Naive thymus-derived CD4-positive, alpha-beta T cell (primary cell): ENCODE measurements around the gene ELAVL1. TPM values are rescaled to one million over a fixed set of nuclear protein-coding genes. Genes with fewer than 3 reads are reported as not detected.
"Not testable (repeated sequence)": the region's sequence is repeated elsewhere in the genome, so short reads cannot be mapped to it uniquely, and the experiment has no call there.

ENCODE experiments used
- ATAC-seq: fragments of 150-1000 bp; cut with Tn5 transposase; 2 replicates; pipeline ENCODE4 v1.10.0; 2021; ENCODE audit warnings: mild to moderate bottlenecking, moderate library complexity
- CTCF ChIA-PET: fragments of 350-600 bp; sonication (Branson Sonifier 250); formaldehyde crosslinking; loops from one replicate; lab custom pipeline; 2021; ENCODE audit warnings: antibody characterized with exemption; lab: Charles Lee
- POLR2A ChIA-PET: fragments of 350-600 bp; sonication (Branson Sonifier 250); formaldehyde crosslinking; loops from one replicate; lab custom pipeline; 2021; ENCODE audit warnings: antibody characterized with exemption, inconsistent platforms; lab: Charles Lee
- DNase-seq, 9 donors: peaks; one replicate each; pipeline versions ENCODE4 v3.0.0 to v3.0.0-alpha.2; 2020 to 2022; ENCODE audit warnings: mixed read lengths in 1 of 9
- H3K27ac ChIP-seq: one replicate; pipeline ENCODE4 v1.7.0; 2013; ENCODE audit warnings: mild to moderate bottlenecking, low read depth, low read length, moderate library complexity
- H3K27me3 ChIP-seq, 2 donors: one replicate each; pipeline ENCODE4 v1.7.0; 2013; ENCODE audit warnings: low read length in 2 of 2, mild to moderate bottlenecking in 2 of 2, moderate library complexity in 2 of 2; ENCODE audit not compliant: control insufficient read depth in 2 of 2, insufficient read depth in 2 of 2
- H3K36me3 ChIP-seq, 3 experiments: 1 replicate in 2 of 3; 2 replicates in 1 of 3; pipeline ENCODE4 v1.7.0; 2013; ENCODE audit warnings: low read length in 3 of 3, mild to moderate bottlenecking in 3 of 3, moderate library complexity in 1 of 3; ENCODE audit not compliant: insufficient read depth in 3 of 3, control insufficient read depth in 2 of 3
- H3K4me1 ChIP-seq, 2 donors: one replicate each; pipeline ENCODE4 v1.7.0; 2013; ENCODE audit warnings: low read length in 2 of 2, mild to moderate bottlenecking in 2 of 2, moderate library complexity in 1 of 2; ENCODE audit not compliant: control insufficient read depth in 2 of 2, insufficient read depth in 2 of 2
- H3K4me3 ChIP-seq: 2 replicates; pipeline ENCODE4 v1.7.0; 2013; ENCODE audit warnings: mild to moderate bottlenecking, low read length
- H3K9me3 ChIP-seq, 3 experiments: 1 replicate in 2 of 3; 2 replicates in 1 of 3; pipeline ENCODE4 v1.7.0; 2013; ENCODE audit warnings: low read length in 3 of 3; ENCODE audit not compliant: control insufficient read depth in 2 of 3
- H3K27ac Mint-ChIP-seq, 9 donors: one replicate each; pipeline ENCODE4 v1.8.0; 2020 to 2022; ENCODE audit warnings: mixed read lengths in 9 of 9, mild to moderate bottlenecking in 8 of 9, moderate library complexity in 5 of 9, inconsistent platforms in 2 of 9
- H3K27me3 Mint-ChIP-seq, 5 donors: one replicate each; pipeline ENCODE4 v1.8.0; 2021 to 2022; ENCODE audit warnings: mixed read lengths in 5 of 5, mild to moderate bottlenecking in 1 of 5
- H3K36me3 Mint-ChIP-seq, 5 donors: one replicate each; pipeline ENCODE4 v1.8.0; 2020 to 2022; ENCODE audit warnings: mixed read lengths in 5 of 5, mild to moderate bottlenecking in 3 of 5, inconsistent platforms in 1 of 5
- H3K4me1 Mint-ChIP-seq, 7 donors: one replicate each; pipeline ENCODE4 v1.8.0; 2020 to 2022; ENCODE audit warnings: mixed read lengths in 7 of 7, mild to moderate bottlenecking in 3 of 7, inconsistent platforms in 1 of 7
- H3K4me3 Mint-ChIP-seq, 10 donors: one replicate each; pipeline ENCODE4 v1.8.0; 2020 to 2022; ENCODE audit warnings: mild to moderate bottlenecking in 10 of 10, mixed read lengths in 10 of 10, moderate library complexity in 6 of 10, inconsistent platforms in 2 of 10
- H3K9me3 Mint-ChIP-seq, 11 donors: one replicate each; pipeline ENCODE4 v1.8.0; 2020 to 2022; ENCODE audit warnings: mixed read lengths in 11 of 11, mild to moderate bottlenecking in 4 of 11, inconsistent platforms in 1 of 11, moderate library complexity in 1 of 11
- intact Hi-C, 2 donors: fragments of 100-400 bp; cut with micrococcal nuclease; formaldehyde crosslinking; loops; one replicate each; pipeline ENCODE4 v1.15.1; 2023
- polyA plus RNA-seq, 2 donors: library from polyadenylated mRNA; unstranded; fragments of 300-500 nt; fragmentation: Illumina TruSeq; gene quantifications; one replicate each; pipeline ENCODE4 v1.2.3, GENCODE V29; 2021
- total RNA-seq, 6 experiments: library from RNA in 5 of 6; stranded (reverse) in 5 of 6; gene quantifications; 1 replicate in 5 of 6; 2 replicates in 1 of 6; pipeline ENCODE4 v1.2.3 and lab custom pipeline; 2021 to 2026

Gene ELAVL1
- total and polyA plus RNA-seq, 7 experiments from 2014 or later, result 32.4 to 117 (median 49.6) TPM

- intact Hi-C loops, H3K36me3 Mint-ChIP-seq, H3K9me3 ChIP-seq, H3K27ac ChIP-seq, H3K27me3 ChIP-seq, H3K4me1 ChIP-seq, H3K27ac Mint-ChIP-seq, H3K9me3 Mint-ChIP-seq, H3K36me3 ChIP-seq, H3K27me3 Mint-ChIP-seq, H3K4me3 ChIP-seq, H3K4me1 Mint-ChIP-seq, DNase-seq, H3K4me3 Mint-ChIP-seq, POLR2A ChIA-PET, ATAC-seq: not testable (repeated sequence)
- CTCF ChIA-PET, result interaction anchor here (0.6 kb wide), 1 partner anchor 23 kb away, joined by 3 read pairs; no protein-coding TSS in a partner anchor
These were observed 18.8 kb upstream of the ELAVL1 start for GRCh38 chr19:8024256-8024655.

GRCh38 chr19:8023371-8023770 lies 17.9 kb upstream of the ELAVL1 start:
- intact Hi-C loops, result no loop called here
- Histone ChIP-seq H3K27ac (no peak overlapping the region), H3K36me3 (no peaks in the 10 kb centered on the region), H3K4me3 (no peak overlapping the region), H3K4me1 (no peaks in the 10 kb centered on the region), H3K9me3 (no peaks in the 10 kb centered on the region), H3K27me3 (no peaks in the 10 kb centered on the region)
- ChIA-PET CTCF (interaction anchor here (0.7 kb wide), 1 partner anchor 164 kb away, joined by 3 read pairs; no protein-coding TSS in a partner anchor), POLR2A (no interaction called here)
- no peak overlapping the region for H3K4me3 Mint-ChIP-seq
- no peak for DNase-seq
- no peaks in the 10 kb centered on the region for H3K4me1 Mint-ChIP-seq
- no peak for ATAC-seq
- H3K27me3 Mint-ChIP-seq, result no peaks in the 10 kb centered on the region
- peak overlapping the region in 1 of 9 donors; percentile 36 for H3K27ac Mint-ChIP-seq
- no peaks in the 10 kb centered on the region for H3K9me3 Mint-ChIP-seq
- H3K36me3 Mint-ChIP-seq, result no peaks in the 10 kb centered on the region

GRCh38 chr19:8022275-8022674 lies 16.8 kb upstream of the ELAVL1 start:
- H3K36me3 ChIP-seq, result no peaks in the 10 kb centered on the region
- ATAC-seq (no peak), DNase-seq (no peak)
- ChIA-PET CTCF (no interaction called here), POLR2A (no interaction called here)
- no peak overlapping the region for H3K27ac ChIP-seq
- H3K4me1 ChIP-seq, result no peaks in the 10 kb centered on the region
- Mint-ChIP-seq H3K4me3 (no peak overlapping the region), H3K4me1 (peaks cover 0 to 9% (median 8%) of the 10 kb centered on the region in 7 donors), H3K36me3 (peaks cover 0 to 2% (median 0%) of the 10 kb centered on the region in 5 donors), H3K9me3 (no peaks in the 10 kb centered on the region), H3K27me3 (no peaks in the 10 kb centered on the region), H3K27ac (no peak overlapping the region)
- no peaks in the 10 kb centered on the region for H3K27me3 ChIP-seq
- H3K4me3 ChIP-seq, result no peak overlapping the region
- no peaks in the 10 kb centered on the region for H3K9me3 ChIP-seq
- intact Hi-C loops, result no loop called here

- no peak overlapping the region for H3K4me3 ChIP-seq
- no peak overlapping the region for H3K27ac ChIP-seq
- H3K36me3 Mint-ChIP-seq, result peaks cover 0 to 4% (median 0%) of the 10 kb centered on the region in 5 donors
- ChIA-PET POLR2A (no interaction called here), CTCF (no interaction called here)
- H3K27ac Mint-ChIP-seq, result no peak overlapping the region
- H3K27me3 ChIP-seq, result no peaks in the 10 kb centered on the region
- no peaks in the 10 kb centered on the region for H3K36me3 ChIP-seq
- DNase-seq (no peak), ATAC-seq (no peak)
- intact Hi-C loops, result no loop called here
- no peaks in the 10 kb centered on the region for H3K9me3 ChIP-seq
- no peaks in the 10 kb centered on the region for H3K4me1 ChIP-seq
- H3K27me3 Mint-ChIP-seq, result no peaks in the 10 kb centered on the region
- H3K4me1 Mint-ChIP-seq, result peaks cover 0 to 10% (median 9%) of the 10 kb centered on the region in 7 donors
- H3K4me3 Mint-ChIP-seq, result no peak overlapping the region
- H3K9me3 Mint-ChIP-seq, result no peaks in the 10 kb centered on the region
These were observed 15.9 kb upstream of the ELAVL1 start for GRCh38 chr19:8021374-8021773.

- ATAC-seq, result no peak
- Histone ChIP-seq H3K9me3 (no peaks in the 10 kb centered on the region), H3K27me3 (no peaks in the 10 kb centered on the region), H3K4me1 (no peaks in the 10 kb centered on the region), H3K27ac (no peak overlapping the region), H3K4me3 (no peak overlapping the region), H3K36me3 (no peaks in the 10 kb centered on the region)
- CTCF ChIA-PET, result no interaction called here
- Mint-ChIP-seq H3K4me1 (peaks cover 0 to 10% (median 9%) of the 10 kb centered on the region in 7 donors), H3K9me3 (no peaks in the 10 kb centered on the region), H3K27me3 (no peaks in the 10 kb centered on the region), H3K4me3 (no peak overlapping the region), H3K36me3 (peaks cover 0 to 4% (median 0%) of the 10 kb centered on the region in 5 donors), H3K27ac (no peak overlapping the region)
- no peak for DNase-seq
- POLR2A ChIA-PET, result no interaction called here
- intact Hi-C loops, result no loop called here
These were observed 15.2 kb upstream of the ELAVL1 start for GRCh38 chr19:8020681-8021080.

- peaks cover 0 to 10% (median 9%) of the 10 kb centered on the region in 7 donors for H3K4me1 Mint-ChIP-seq
- H3K4me3 Mint-ChIP-seq, result no peak overlapping the region
- Histone ChIP-seq H3K27ac (no peak overlapping the region), H3K4me1 (no peaks in the 10 kb centered on the region), H3K4me3 (no peak overlapping the region), H3K36me3 (no peaks in the 10 kb centered on the region), H3K27me3 (no peaks in the 10 kb centered on the region), H3K9me3 (no peaks in the 10 kb centered on the region)
- peak overlapping the region in 5 of 9 donors; percentile 27 to 62 (median 40) for H3K27ac Mint-ChIP-seq
- H3K9me3 Mint-ChIP-seq, result no peaks in the 10 kb centered on the region
- intact Hi-C loops, result loop anchor here (1.0 to 5.0 kb wide), 2 partner anchors 234 to 235 kb away; no protein-coding TSS in a partner anchor
- POLR2A ChIA-PET, result no interaction called here
- peaks cover 0 to 4% (median 0%) of the 10 kb centered on the region in 5 donors for H3K36me3 Mint-ChIP-seq
- no peaks in the 10 kb centered on the region for H3K27me3 Mint-ChIP-seq
- DNase-seq (peak in 6 of 9 donors; percentile 11 to 60 (median 50)), ATAC-seq (peak; percentile 97)
- CTCF ChIA-PET, result no interaction called here
These were observed 12.4 kb upstream of the ELAVL1 start for GRCh38 chr19:8017808-8018207.
